ENCODE data around the gene C1orf232. TPM values are rescaled to one million over a fixed set of nuclear protein-coding genes. Genes with fewer than 3 reads are reported as not detected.

C1orf232 gene
- total RNA-seq, 1 donor from 2014 or later, result not detected

DNA sequence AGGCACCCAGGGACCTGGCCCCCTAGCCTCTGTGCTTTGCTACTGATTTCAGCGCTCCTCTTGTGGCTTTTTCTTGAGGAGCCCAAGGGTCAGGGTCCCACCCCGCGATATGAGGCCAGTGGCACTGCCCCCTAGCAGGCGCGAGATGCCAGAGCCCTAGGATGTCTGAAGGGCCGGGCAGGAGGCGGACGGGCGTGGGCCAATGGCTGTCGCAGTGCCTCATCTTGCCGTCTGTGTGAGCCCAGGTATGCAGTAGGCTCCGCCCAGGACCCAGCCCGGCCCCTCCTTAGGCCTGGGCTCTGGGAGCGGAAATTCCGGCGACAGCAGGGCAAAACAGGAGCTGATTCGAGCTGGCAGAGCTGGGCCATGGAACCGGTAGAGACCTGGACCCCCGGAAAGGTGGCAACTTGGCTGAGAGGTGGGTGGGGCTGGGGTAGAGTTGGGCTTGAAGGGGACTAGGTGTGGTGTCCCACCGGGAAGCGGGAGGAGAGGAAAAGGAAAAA, 8.5 kb upstream of the C1orf232 start, which contains the start of gene CNKSR1:
TSS of gene CNKSR1 (plus strand) at position 310 of the 503 bp plus-strand sequence. CDS start at position 367, 57 bp downstream.
- DNase-seq, result no peak

DNA sequence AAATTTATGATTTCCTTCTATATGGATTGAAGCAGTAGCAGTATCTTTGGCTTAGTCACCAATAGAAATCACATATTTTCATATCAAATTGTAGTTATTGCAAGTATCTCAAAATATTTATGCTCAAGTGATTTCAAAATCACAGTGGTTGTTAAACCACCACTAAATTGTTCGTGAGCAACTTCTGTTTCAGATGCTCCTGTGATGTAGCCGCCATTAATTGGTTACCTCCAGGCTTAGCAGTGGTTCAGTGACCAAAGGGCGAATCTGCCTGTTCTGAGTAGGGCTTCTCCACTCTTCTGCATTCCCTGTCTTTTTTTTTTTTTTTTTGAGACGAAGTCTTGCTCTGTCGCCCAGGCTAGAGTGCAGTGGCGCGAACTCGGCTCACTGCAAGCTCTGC, 6.6 kb upstream of the C1orf232 start:
- DNase-seq, result no peak

DNA sequence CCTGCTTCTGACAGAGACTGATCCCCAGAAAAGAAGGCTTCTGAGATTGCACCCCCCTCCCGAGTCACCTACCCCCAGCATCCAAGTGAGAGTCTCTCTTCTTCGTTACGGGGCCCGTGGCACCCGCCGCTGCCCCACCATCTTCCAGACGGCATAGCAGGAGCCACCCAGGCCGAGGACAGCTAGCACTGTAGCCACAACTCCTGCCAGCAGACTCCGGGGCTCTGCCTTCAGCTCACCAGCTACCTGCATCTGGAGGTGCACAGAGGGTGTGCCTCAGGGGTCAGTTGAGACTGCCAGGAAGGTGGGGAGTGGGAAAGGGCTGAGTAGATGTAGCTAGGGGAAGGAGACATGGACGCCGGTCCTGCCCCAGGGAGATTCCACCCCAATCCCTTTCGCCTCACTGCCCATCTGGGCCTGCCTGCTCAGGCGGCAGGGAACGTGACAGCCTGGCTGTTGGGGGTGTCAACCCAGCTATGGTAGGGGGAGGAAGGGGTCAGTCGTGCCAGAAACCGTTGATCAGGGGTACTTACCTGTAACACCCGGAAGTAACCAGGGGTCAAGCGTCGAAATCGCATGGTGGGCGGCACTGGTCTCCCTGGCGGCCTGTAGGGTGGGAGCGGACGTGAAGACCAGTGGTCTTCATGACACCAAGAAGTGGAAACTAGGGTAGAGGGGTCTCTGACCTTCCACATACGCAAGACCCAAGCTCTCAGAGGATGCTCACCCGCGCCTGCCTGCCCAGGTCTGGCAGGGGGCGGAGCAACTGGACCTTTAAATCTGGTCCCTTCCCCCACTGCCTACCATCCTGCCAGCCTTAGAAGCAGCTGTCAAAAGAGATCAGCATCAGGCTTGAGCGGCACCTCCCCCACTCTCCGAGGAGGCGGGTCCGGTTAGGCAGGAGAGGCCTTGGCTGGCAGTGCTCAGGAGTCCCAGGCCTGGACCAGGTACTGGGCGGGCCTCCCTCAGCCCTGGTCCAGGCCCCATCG, 2.6 kb upstream of the C1orf232 start, which contains the start of gene ZNF593OS:
TSS of gene ZNF593OS (minus strand) at position 749 of the 989 bp plus-strand sequence. CDS start at position 578, 171 bp downstream.
- no peak for DNase-seq

DNA sequence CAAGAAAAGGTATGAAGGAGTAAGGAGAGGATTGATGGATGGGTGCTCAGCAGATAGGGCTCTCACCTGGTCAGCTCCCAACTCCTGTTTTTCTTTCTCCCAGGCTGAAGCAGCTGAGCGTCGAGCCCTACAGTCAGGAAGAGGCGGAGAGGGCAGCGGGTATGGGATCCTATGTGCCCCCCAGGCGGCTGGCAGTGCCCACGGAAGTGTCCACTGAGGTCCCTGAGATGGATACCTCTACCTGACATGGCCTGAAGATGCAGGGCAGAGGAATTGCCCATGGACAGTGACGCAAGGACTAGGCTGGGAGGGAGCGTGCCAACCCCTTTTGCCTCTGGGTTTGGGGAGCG, 1.7 kb upstream of the C1orf232 start:
- DNase-seq, result no peak

DNA sequence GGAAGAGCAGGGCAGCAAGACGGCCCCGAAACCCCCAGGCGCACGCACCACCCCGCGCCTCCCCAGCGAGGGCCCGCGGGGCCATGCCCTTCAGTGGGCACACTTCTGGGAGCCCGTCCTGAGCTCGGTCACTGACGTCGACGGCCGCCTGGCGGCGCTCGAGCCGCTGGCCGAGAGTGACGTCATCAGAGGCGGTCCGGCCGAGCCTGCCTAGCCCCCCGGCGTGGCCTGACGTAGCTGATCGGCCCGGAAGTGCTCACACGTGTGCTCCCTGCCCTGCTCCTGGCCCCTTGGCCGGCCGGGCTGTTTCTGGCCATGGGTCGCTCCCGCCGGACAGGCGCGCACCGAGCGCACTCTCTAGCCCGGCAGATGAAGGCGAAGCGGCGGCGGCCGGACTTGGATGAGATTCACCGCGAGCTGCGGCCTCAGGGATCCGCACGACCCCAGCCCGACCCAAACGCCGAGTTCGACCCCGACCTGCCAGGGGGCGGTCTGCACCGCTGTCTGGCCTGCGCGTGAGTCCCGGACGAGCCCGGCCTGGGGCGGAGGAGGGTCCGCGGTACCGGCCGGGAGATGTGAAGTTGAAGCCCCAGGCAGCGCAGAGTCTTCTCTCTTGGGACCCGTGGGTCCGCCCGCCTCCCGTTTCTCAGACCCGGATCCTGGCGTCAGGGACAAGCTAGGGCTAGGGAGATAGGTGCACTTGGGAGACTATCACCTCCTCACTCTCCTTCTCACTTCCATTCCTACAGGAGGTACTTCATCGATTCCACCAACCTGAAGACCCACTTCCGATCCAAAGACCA, 1.1 kb upstream of the C1orf232 start, which contains the start of gene ZNF593:
TSS of gene ZNF593 (plus strand) at position 240 of the 803 bp plus-strand sequence. CDS start at position 316, 76 bp downstream.
- peak; percentile 95 for DNase-seq

DNA sequence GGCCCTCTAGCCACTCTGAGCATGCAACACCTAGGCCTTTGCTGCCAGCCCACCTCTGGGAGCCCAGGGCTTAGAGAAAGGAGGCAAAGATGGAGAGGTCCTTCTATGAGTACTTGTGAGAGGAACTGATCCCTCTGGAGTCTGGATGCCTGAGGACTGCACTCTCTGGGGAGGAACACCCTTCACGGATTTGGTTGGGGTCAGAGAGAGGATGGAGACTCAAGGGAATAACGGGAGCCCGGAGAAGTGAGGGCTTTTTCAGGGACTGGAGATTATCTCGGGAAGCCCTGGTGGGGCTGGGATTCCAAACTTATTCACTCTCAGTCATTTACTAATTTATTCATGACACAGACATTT, 413 bp upstream of the C1orf232 start:
- no peak for DNase-seq

DNA sequence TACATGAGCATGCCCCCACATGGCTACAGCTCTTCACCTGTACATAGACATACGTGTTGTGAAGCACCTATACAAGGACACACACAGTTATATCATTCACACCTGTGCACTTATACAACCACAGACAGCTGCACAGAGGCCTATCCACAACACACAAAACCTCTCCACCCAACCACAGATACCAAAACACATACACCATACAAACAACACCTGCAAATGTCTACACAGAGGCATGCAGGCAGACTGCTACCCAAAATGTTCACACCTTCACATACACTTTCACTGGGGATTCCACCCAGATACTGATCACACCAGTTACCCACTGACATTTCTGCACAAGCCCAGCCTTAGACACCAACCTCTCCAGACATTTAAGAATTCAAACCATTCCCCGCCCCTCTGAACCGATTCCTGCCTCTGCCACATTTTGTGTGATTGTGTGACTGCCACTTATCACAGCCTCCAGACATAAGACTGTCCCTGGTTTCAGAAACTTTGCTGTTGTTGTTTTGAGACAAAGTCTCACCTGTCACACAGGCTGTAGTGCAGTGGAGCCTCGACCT, 2.0 kb downstream of the C1orf232 start:
- DNase-seq, result no peak

DNA sequence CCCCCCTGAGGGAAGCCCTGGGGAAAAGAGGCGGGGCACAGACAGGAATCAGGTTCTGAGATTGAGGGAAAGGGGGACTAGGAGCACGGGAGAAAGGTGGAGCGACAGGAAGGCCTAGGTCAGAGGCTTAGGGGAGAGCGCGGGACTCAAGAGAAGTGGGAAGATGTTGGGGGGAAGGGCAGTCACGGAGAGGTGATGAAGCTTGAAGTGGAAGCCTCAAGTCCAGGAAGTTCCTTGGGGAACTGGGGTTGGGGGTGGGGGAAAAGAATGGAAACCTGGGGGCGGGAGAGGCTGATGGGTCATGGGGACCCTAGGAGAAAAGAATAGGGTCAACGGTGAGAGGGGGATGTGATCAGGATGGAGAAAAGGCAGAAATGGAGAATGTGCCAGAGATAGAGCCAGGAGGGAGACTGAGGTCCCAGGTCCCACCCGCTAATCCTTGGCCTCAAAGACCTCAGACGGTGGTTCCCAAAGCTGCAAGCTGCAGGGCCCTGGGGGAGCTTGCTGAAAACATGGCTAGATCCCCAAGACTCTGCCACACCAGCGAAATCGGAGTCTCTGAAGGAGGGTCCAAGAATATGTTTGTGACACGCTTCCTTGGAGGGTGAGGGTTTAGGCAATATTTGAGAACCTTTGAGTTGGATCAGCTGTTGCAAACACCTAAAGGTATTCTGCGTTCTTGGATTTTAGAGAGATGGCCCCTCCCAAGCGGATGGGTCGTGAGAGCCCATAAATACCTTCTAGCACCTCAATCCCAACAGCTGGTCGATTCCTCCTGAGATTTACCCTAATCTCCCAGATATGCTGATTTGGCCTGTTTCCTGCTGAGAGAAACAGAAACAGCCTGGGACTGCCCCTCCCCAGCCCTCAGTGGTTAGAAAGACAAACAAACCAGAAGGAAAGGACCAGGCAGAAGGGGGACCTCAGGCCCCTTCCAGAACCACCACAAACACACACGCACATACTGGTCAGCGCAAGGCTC, 3.6 kb downstream of the C1orf232 start:
- DNase-seq, result no peak

DNA sequence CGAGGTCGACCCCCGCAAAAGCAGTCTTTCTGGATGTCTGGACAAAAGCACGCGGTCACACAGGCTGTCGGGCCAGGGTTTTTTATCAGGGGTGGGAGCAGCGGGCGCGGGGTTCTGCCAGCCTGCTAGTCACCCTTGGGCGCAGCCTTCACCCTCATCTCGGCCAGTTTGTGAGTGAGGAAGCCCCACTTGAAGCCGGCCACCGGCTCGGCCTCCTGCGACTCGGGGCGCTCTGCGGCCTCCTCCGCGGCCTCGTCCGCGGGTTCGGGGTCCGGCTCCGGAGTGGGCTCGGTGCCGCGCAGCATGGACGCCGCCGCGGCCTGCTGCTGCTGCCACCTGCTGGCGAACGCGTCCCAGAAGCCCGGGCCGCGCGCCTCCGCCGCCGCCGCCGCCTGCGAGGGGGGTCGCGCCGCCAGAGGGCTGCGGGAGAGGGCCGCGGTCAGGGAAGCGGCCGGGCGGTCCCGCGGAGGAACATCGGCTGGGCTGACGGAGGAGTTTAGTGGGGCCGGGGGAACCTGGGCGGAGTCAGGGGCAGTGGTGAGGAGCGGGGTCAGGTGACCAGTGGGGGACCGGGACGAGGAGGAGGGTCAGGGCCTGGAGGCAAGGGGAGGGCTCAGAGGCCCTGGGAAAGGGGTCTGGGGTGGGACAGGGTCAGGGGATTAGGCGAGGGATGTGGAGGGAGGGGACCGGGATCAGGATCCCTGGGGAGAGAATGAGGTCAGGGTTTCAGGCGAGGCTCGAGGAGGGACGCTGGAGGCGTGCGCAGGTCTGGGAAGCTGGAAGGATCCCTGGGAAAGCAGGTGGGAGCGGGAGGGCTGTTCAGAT, 4.5 kb downstream of the C1orf232 start:
- peak; percentile 61 for DNase-seq

DNA sequence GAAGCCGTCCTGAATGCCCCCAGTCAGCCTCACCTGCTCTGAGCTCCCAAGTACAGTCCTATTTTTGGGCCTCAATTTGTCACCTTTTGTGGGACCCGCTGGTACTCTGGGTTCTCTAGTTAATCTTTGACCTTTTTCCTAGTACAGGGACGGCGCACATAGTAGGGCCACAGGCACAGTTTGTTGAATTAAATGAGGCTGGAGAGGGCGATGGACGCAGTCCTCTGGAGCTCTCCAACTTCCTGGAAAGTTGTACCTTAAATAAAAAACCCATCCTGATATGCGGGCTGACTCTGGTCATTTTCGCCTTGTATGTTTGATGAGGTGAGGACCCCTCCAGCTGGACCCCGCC, 5.1 kb downstream of the C1orf232 start:
- DNase-seq, result no peak

DNA sequence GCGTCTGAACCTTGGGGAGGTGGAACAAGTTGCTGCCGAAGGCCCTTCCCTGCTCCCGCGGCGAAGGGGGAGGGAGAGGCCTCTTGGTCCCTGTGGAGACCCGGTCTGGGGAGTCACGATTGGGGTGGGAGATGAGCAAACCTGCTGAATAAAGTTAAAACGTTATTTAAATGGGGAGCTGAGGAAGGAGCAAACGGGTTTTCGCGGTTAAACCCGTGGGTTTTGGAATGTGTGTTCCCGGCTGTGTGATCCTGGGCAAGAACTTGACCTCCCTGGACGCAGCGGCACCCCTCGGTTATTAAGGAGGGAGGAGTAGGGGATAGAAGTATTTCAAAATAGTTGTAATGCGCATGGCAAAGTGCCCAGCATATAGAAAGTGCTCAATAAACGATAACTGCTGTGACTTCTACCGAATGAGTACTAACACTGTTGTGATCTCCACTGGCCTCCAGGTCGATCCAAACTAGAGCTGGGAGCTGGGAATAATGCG, 6.5 kb downstream of the C1orf232 start:
- DNase-seq, result no peak

DNA sequence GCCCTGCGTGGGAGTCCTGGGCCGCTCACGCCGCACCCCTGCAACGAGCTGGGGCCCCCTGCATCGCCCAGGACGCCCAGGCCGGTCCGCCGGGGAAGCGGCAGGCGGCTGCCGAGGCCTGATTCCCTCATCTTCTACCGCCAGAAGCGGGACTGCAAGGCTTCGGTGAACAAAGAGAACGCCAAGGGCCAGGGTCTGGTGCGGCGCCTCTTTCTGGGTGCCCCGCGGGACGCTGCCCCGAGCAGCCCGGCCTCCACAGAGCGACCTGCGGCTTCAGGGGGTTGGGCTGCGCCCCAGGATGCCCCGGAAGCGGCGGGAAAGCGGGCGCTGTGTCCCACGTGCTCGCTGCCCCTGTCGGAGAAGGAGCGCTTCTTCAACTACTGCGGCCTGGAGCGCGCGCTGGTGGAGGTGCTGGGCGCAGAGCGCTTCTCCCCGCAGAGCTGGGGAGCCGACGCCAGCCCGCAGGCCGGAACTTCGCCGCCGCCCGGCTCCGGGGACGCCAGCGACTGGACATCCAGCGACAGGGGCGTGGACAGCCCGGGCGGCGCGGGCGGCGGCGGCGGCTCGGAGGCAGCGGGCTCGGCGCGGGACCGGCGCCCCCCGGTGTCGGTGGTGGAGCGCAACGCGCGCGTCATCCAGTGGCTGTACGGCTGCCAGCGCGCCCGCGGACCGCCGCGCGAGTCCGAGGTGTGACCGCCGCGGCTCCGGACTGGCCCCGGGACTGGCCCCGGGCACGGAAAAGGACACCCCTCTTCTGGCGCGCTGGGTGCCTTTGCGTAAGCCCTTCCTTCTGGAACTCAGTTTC, 7.1 kb downstream of the C1orf232 start:
- peak; percentile 59 for DNase-seq

DNA sequence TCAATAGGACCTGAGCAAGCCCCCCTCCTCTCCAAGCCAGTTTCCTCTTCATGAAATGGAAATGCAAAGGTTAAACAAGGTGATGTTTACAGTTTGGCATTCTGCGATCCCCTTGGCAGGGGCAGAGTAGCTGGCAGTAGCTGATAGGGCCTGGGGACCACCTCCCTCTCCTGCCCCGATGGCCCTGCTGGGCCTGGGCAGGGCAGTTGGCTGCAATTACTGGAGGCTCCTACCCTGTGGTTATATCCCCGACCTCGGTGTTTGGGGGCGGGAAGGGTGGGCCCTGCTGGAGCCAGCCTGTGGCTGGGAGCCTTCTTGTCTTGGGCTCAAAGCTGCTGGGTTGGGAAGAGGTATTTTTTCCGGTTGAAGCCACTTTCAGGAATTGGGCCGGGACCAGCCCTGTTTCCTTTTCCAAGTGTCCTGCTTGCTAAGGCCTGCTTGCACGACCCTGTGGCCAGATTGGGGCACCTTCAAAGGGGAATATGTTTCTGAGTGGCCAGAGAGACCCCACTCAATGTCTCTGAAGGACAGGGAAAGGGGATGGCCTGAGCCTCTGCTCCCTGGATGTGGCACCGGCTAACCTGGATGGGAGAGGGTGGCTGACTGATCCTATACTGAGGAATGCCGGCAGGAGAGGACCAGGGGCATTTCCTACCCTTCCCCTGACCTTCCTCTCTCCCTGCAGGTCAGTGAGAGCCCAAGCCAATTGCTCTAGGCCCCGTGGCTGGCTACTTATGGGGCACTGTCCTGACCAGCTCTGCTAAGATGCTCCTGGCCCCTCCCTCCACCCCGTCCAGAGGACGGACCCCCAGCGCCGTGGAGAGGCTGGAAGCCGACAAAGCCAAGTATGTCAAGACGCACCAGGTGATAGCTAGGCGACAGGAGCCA, 8.0 kb downstream of the C1orf232 start:
- peak; percentile 27 for DNase-seq

DNA sequence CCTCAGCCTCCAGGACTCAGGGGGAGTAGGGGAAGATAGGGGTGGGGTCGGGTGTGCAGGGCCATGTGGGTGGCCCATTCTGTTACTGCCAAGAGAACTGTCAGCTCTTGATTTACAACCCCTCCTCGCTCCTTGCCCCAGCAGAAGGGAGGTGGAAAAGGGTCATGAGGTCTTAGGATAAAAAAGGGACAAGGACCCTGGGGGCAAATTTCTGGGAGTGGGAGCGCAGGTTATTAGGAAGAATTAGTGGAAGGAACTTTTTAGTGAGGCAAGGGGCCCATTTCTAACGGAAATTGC, 9.1 kb downstream of the C1orf232 start:
- DNase-seq, result no peak

DNA sequence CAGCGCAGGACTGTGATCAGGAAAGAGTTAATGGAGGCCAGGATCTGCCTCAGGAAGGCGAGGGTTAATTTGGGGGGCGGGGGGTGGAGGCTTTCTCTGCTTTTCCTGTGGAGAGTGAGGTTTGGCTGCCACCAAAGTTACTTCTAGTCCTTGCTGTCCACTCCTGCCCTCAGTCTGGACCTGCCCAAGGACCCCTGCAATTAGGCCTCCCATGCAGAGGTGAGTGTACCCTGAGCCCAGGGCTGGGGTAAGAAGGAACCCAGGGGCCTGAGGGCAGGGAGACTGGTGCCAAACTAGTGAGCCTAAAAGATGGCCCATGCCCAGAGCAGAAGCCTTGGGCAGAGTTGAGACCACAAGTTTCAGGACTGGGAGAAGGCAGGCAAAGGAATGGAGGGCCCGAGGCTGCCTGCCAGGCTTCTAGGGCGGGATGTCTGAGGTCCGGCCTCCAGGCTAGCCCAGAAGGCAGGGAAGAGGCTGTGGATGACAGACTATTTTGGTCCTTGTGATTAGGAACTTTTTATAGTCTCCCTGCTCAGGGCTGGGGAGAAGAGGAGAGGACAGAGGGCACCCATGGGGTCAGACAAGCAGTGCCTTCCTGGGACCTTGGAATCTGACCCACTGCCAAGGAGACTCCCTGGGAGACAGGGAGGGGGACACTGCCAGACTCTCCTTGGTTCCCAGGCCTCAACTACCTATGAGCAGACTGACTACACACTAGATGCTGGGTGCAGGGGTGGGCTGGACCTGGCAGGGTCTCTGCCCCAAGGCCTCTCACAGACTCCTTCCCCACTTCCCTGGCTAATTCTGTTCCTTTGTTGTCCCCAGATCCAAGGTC, 9.6 kb downstream of the C1orf232 start, which contains the start of gene FAM110D:
TSS of gene FAM110D (plus strand) at position 172 of the 835 bp plus-strand sequence. CDS start 2,213 bp downstream, outside the sequence.
- peak; percentile 50 for DNase-seq

DNA sequence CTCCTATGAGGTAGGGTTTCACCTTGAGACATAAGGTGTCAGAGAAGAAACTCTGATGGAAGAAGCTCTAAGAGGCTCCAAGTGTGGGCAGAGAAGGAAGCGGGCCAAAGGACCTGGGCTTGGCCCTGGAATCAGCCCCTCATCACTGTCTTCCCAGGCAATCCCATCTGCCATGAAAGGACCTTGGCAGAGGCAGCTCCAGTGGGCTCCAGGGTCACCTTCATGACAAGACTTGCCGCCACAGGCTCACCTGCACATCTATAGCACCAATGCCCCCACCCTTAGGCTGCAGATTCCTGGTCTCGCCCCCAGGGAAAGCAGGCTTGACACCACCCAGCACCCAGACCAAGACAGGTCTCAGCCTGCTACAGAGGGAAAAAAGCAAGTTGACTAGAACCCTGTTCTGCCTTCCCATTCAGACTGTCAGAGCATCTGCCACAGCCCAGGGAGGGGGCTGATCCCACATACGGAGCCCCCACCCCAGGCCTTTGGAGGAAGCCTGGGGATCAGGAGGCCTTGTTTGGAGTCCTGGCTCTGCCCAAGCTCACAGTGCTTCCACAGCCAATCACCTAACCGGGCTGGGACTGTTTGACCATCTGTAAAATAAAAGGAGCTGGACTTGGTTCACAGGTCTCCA, 10.4 kb downstream of the C1orf232 start:
- DNase-seq, result no peak

Measured in dermis blood vessel endothelial cell (primary cell).